Measurements from ENCODE around the gene LINC00305. TPM values are rescaled to one million over a fixed set of nuclear protein-coding genes. Genes with fewer than 3 reads are reported as not detected.

The LINC00305 gene
- polyA plus RNA-seq, 3 donors, result not detected

DNA sequence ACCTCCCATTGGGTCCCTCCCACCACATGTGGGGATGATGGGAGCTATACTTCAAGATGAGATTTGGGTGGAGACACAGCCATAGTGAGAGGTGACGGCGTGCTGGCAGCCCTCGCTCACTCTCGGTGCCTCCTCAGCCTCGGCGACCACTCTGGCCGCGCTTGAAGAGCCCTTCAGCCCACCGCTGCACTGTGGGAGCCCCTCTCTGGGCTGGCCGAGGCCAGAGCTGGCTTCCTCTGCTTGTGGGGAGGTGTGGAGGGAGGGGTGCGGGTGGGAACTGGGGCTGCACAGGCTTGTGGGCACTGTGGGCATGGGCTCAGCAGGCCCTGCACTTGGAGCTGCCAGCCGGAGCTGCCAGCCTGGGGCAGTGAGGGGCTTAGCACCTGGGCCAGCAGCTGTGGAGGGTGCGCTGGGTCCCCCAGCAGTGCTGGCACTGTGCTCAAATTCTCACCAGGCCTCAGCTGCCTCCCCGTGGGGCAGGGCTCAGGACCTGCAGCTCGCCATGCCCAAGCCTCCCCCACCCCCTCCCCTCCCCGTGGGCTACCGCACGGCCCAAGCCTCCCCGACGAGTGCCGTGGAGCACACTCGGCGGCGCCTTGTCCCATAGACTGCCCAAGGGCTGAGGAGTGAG lies 106.0 kb downstream of the LINC00305 start:
- H3K9me3 Mint-ChIP-seq, result peaks cover 3 to 18% (median 10%) of the 10 kb centered on the region in 7 donors
- no peak overlapping the region for H3K27ac ChIP-seq (ENCODE audit: low read depth in 1 of 2, low read length in 2 of 2)
- H3K4me3 ChIP-seq (replicated peaks in 1 of 3; ENCODE audit: low read depth in 2 of 3, low read length in 3 of 3), result no peak overlapping the region
- no peaks in the 10 kb centered on the region for H3K36me3 Mint-ChIP-seq
- H3K36me3 ChIP-seq (replicated peaks in 1 of 2; ENCODE audit: control insufficient read depth in 1 of 2, insufficient read depth in 2 of 2, low read length in 2 of 2), result no peaks in the 10 kb centered on the region
- no peak overlapping the region for H3K4me3 Mint-ChIP-seq
- no peaks in the 10 kb centered on the region for H3K4me1 Mint-ChIP-seq
- H3K27me3 Mint-ChIP-seq (ENCODE audit: low read depth in 3 of 3), result peaks cover 0 to 2% (median 0%) of the 10 kb centered on the region in 3 donors
- H3K79me2 ChIP-seq (ENCODE audit: insufficient read depth, low read length), result no peaks in the 10 kb centered on the region
- TF ChIP-seq, protein P1, sequence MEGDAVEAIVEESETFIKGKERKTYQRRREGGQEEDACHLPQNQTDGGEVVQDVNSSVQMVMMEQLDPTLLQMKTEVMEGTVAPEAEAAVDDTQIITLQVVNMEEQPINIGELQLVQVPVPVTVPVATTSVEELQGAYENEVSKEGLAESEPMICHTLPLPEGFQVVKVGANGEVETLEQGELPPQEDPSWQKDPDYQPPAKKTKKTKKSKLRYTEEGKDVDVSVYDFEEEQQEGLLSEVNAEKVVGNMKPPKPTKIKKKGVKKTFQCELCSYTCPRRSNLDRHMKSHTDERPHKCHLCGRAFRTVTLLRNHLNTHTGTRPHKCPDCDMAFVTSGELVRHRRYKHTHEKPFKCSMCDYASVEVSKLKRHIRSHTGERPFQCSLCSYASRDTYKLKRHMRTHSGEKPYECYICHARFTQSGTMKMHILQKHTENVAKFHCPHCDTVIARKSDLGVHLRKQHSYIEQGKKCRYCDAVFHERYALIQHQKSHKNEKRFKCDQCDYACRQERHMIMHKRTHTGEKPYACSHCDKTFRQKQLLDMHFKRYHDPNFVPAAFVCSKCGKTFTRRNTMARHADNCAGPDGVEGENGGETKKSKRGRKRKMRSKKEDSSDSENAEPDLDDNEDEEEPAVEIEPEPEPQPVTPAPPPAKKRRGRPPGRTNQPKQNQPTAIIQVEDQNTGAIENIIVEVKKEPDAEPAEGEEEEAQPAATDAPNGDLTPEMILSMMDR (IDR thresholded peaks at IDR 0.05), result no peak
- 96% methylated on average over 16 of the region's 24 CpGs for WGBS (ENCODE audit: insufficient coverage)
- no peak for DNase-seq
- H3K27me3 ChIP-seq (ENCODE audit: control insufficient read depth in 2 of 2, insufficient read depth in 2 of 2, low read length in 2 of 2), result no peaks in the 10 kb centered on the region
- no peak overlapping the region for H3K27ac Mint-ChIP-seq
- no peaks in the 10 kb centered on the region for H3K4me1 ChIP-seq (ENCODE audit: control insufficient read depth in 1 of 2, insufficient read depth in 2 of 2, low read length in 2 of 2)
- intact Hi-C loops (cut with micrococcal nuclease), result no loop called here
- no peak overlapping the region for H2AFZ ChIP-seq (ENCODE audit: insufficient read depth, low read depth, low read length, poor library complexity, severe bottlenecking)
- no peak overlapping the region for H3K4me2 ChIP-seq (replicated peaks; ENCODE audit: extremely low read depth, low read length, poor library complexity, severe bottlenecking)
- peaks cover 0 to 10% of the 10 kb centered on the region in 2 donors for H3K9me3 ChIP-seq (replicated peaks in 1 of 2; ENCODE audit: control insufficient read depth in 1 of 2, insufficient read depth in 1 of 2, low read length in 2 of 2)
- H3K9ac ChIP-seq (ENCODE audit: insufficient read depth, low read length, poor library complexity, severe bottlenecking), result no peak overlapping the region
- H4K20me1 ChIP-seq (ENCODE audit: insufficient read depth, low read length), result no peaks in the 10 kb centered on the region

DNA sequence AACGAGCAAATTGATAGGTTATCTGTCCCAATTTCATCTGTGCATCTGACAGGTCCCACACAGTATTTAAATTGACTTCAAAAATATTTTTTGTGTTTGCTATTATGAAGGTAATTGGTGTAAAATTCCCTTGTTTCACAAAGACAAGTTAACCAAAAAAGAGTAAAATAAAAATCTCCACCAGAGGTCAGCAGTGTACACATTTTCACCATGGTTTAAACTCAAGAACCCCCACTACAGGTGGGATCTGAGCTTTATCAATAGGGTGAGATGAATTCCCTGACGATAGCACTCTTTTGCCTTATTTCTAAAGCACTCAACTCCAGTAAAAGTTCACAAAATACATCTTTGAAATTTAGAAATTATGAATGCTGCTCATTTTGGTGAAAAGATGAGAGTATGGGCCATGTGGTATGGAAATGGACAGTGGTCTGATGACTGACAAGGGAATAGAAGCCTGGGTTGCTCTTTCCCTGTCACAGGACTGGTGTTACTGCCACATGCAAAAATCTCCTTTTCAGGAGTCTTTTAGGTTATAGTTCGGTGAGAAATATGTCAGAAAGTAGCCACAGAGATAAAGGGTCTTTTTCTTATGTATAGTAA lies 111.0 kb downstream of the LINC00305 start:
- H3K9me3 ChIP-seq (replicated peaks in 1 of 2; ENCODE audit: control insufficient read depth in 1 of 2, insufficient read depth in 1 of 2, low read length in 2 of 2), result peaks cover 0 to 5% of the 10 kb centered on the region in 2 donors
- H3K79me2 ChIP-seq (ENCODE audit: insufficient read depth, low read length), result no peaks in the 10 kb centered on the region
- TF ChIP-seq, protein P1 (IDR thresholded peaks at IDR 0.05), result peak; percentile 75
- H3K4me3 ChIP-seq (replicated peaks in 1 of 3; ENCODE audit: low read depth in 2 of 3, low read length in 3 of 3), result no peak overlapping the region
- Mint-ChIP-seq H3K27ac (no peak overlapping the region), H3K4me3 (no peak overlapping the region), H3K9me3 (peaks cover 3 to 10% (median 4%) of the 10 kb centered on the region in 7 donors), H3K27me3 (ENCODE audit: low read depth in 3 of 3) (peaks cover 0 to 3% (median 2%) of the 10 kb centered on the region in 3 donors), H3K36me3 (no peaks in the 10 kb centered on the region), H3K4me1 (no peaks in the 10 kb centered on the region)
- H2AFZ ChIP-seq (ENCODE audit: insufficient read depth, low read depth, low read length, poor library complexity, severe bottlenecking), result no peak overlapping the region
- H3K9ac ChIP-seq (ENCODE audit: insufficient read depth, low read length, poor library complexity, severe bottlenecking), result no peak overlapping the region
- no CpG with 5 or more reads among the region's 3 CpGs for WGBS (ENCODE audit: insufficient coverage)
- no peaks in the 10 kb centered on the region for H3K4me1 ChIP-seq (ENCODE audit: control insufficient read depth in 1 of 2, insufficient read depth in 2 of 2, low read length in 2 of 2)
- H4K20me1 ChIP-seq (ENCODE audit: insufficient read depth, low read length), result no peaks in the 10 kb centered on the region
- DNase-seq, result no peak
- H3K4me2 ChIP-seq (replicated peaks; ENCODE audit: extremely low read depth, low read length, poor library complexity, severe bottlenecking), result no peak overlapping the region
- no peak overlapping the region for H3K27ac ChIP-seq (ENCODE audit: low read depth in 1 of 2, low read length in 2 of 2)
- H3K36me3 ChIP-seq (replicated peaks in 1 of 2; ENCODE audit: control insufficient read depth in 1 of 2, insufficient read depth in 2 of 2, low read length in 2 of 2), result no peaks in the 10 kb centered on the region
- H3K27me3 ChIP-seq (ENCODE audit: control insufficient read depth in 2 of 2, insufficient read depth in 2 of 2, low read length in 2 of 2), result no peaks in the 10 kb centered on the region
- intact Hi-C loops (cut with micrococcal nuclease), result no loop called here
